ENCODE results near the gene DOCK9. TPM values are rescaled to one million over a fixed set of nuclear protein-coding genes. Genes with fewer than 3 reads are reported as not detected.

Gene DOCK9
- total RNA-seq, 1 experiment from 2014 or later, result 31.7 TPM

DNA sequence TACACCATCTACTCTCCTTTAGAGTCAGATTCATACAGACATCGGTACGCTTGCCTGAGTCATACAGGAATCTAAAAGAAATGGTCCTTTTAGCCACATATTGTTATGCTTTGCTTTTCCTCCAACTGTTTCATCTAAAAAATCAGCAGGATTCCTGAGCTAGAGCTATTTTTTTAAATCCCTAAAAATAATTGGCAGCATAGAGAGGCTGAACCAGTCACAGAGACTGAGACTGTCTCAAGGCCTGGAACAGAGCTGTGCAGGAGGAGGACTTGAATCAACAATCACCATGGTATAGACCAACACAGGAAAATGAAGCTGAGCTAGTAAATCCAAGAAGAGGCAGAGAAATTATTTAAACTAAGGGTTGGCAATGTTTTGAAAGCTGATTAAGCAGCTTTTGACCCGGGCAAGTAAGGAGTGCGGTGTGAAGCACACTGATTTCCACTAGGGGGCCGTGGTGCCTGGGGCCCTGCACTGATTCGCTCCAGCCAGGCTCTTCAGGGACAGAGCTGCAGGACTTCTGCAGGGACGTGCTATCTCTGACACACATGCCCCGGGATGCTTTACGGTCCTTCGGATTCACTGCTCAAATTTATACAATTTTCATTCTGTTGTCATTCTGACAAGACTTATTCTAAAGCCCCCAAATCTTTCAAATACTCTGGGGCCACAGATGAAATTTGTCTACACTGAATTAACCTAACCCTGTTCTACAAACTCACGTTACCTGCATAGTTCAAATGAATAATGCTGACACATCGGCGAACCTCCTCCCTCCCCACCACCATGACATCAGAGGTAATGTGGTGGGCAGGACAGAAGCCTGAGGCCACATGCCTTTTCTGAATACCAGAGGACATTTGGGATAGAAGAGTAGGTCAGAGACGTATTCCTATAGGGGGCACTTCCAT lies 137.8 kb downstream of the DOCK9 start:
- CTCF ChIA-PET, result interaction anchor here (0.6 to 0.9 kb wide), 6 partner anchors 49 to 361 kb away, joined by 3 to 5 read pairs (median 4); no protein-coding TSS in a partner anchor
- TF ChIP-seq, protein P1, sequence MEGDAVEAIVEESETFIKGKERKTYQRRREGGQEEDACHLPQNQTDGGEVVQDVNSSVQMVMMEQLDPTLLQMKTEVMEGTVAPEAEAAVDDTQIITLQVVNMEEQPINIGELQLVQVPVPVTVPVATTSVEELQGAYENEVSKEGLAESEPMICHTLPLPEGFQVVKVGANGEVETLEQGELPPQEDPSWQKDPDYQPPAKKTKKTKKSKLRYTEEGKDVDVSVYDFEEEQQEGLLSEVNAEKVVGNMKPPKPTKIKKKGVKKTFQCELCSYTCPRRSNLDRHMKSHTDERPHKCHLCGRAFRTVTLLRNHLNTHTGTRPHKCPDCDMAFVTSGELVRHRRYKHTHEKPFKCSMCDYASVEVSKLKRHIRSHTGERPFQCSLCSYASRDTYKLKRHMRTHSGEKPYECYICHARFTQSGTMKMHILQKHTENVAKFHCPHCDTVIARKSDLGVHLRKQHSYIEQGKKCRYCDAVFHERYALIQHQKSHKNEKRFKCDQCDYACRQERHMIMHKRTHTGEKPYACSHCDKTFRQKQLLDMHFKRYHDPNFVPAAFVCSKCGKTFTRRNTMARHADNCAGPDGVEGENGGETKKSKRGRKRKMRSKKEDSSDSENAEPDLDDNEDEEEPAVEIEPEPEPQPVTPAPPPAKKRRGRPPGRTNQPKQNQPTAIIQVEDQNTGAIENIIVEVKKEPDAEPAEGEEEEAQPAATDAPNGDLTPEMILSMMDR (conservative IDR thresholded peaks at IDR 0.05; ENCODE audit: low read depth, low read length), result peak; percentile 74
- TF ChIP-seq EZH2 (IDR thresholded peaks at IDR 0.05; ENCODE audit: low read length, unreplicated experiment), result no peak
- no peak overlapping the region for H3K4me3 ChIP-seq (ENCODE audit: low read length)
- DNase-seq (peak; percentile 68), ATAC-seq (peak; percentile 96)
- H3K27me3 ChIP-seq (ENCODE audit: low read length), result no peaks in the 10 kb centered on the region
- H3K9me3 ChIP-seq (ENCODE audit: low read length), result no peaks in the 10 kb centered on the region
- H3F3A ChIP-seq (ENCODE audit: low read length, unreplicated experiment), result no peaks in the 10 kb centered on the region
- H3K27ac ChIP-seq (ENCODE audit: low read length), result no peak overlapping the region; the same call in 1 of the 2 replicates
- H3K4me1 ChIP-seq (ENCODE audit: insufficient read depth, low read length), result peaks cover 5% of the 10 kb centered on the region
- H3K9ac ChIP-seq (ENCODE audit: low read length), result no peak overlapping the region
- BruUV-seq (replicated peaks), result no TSS peak
- no peaks in the 10 kb centered on the region for H4K20me1 ChIP-seq (ENCODE audit: low read length)
- no peaks in the 10 kb centered on the region for H3K79me2 ChIP-seq (ENCODE audit: low read length)
- H3K9me2 ChIP-seq (replicated peaks; ENCODE audit: low read length), result no peaks in the 10 kb centered on the region
- H3K4me2 ChIP-seq (ENCODE audit: low read length), result peak overlapping the region; percentile 42
- intact Hi-C loops (cut with micrococcal nuclease), result loop anchor here (1.0 to 10.0 kb wide), 2 partner anchors 193 to 265 kb away; partner anchors contain the start of gene STK24
- POLR2A ChIA-PET (ENCODE audit: unreplicated experiment), result no interaction called here
- no peaks in the 10 kb centered on the region for H3K36me3 ChIP-seq (ENCODE audit: low read depth, low read length)
- H2AFZ ChIP-seq (ENCODE audit: low read length), result no peak overlapping the region

DNA sequence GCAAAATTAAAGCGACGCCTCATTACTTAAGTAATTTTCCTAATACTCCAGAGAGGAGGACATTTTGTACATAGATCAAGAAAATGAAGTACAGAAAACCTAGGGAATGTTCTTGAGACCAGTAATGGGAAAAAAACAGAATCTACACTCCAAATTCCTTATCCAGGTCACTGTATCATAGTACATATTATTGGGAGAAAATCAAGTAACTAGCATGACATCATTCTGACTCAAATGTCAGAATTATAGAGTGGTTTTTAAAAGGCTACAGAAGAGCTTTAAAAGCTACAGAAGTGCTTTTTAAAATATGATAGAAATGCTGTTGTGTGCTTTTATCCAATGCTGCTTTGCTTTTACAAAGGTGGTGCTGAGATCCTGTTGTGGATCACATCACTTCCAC lies 139.1 kb downstream of the DOCK9 start:
- no peaks in the 10 kb centered on the region for H3K36me3 ChIP-seq (ENCODE audit: low read depth, low read length)
- DNase-seq (no peak), ATAC-seq (0 out of 2 replicates have a peak, but pooled peaks have one; percentile 20)
- H3K4me2 ChIP-seq (ENCODE audit: low read length), result no peak overlapping the region
- POLR2A ChIA-PET (ENCODE audit: unreplicated experiment), result no interaction called here
- no peak overlapping the region for H2AFZ ChIP-seq (ENCODE audit: low read length)
- no peak overlapping the region for H3K9ac ChIP-seq (ENCODE audit: low read length)
- no peaks in the 10 kb centered on the region for H3K9me2 ChIP-seq (replicated peaks; ENCODE audit: low read length)
- no peak overlapping the region for H3K4me3 ChIP-seq (ENCODE audit: low read length)
- H3K27ac ChIP-seq (ENCODE audit: low read length), result no peak overlapping the region
- peaks cover 5% of the 10 kb centered on the region for H3K4me1 ChIP-seq (ENCODE audit: insufficient read depth, low read length)
- CTCF ChIA-PET, result no interaction called here
- intact Hi-C loops (cut with micrococcal nuclease), result no loop called here
- H3K9me3 ChIP-seq (ENCODE audit: low read length), result no peaks in the 10 kb centered on the region
- no peaks in the 10 kb centered on the region for H3K27me3 ChIP-seq (ENCODE audit: low read length)
- no peaks in the 10 kb centered on the region for H3K79me2 ChIP-seq (ENCODE audit: low read length)
- no TSS peak for BruUV-seq (replicated peaks)
- H3F3A ChIP-seq (ENCODE audit: low read length, unreplicated experiment), result no peaks in the 10 kb centered on the region
- H4K20me1 ChIP-seq (ENCODE audit: low read length), result no peaks in the 10 kb centered on the region
- TF ChIP-seq EZH2phosphoT487 (IDR thresholded peaks at IDR 0.05; ENCODE audit: borderline replicate concordance, low read length), result no peak
- TF ChIP-seq, protein P1 (conservative IDR thresholded peaks at IDR 0.05; ENCODE audit: low read depth, low read length), result no peak
- no peak for TF ChIP-seq EZH2 (IDR thresholded peaks at IDR 0.05; ENCODE audit: low read length, unreplicated experiment)

DNA sequence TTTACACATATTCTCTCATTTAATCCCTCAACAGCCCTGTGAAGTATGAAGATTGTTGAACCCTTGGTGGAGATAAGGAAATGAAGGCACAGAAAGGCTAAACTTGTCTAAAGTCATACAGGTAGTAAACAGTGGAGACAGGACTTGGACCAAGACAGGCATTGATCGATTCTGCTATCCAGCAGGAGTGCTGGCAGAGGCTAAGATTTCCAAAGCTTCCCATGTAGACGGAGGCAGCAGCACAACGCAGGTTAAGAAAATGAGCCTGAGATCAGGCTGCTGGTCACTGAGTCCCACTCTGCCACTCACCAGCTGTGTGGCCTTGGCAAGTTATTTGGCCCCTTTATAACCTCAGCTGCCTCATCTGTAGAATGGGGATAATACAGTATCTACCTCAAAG lies 140.0 kb downstream of the DOCK9 start:
- Histone ChIP-seq H3F3A (ENCODE audit: low read length, unreplicated experiment) (no peaks in the 10 kb centered on the region), H3K9ac (ENCODE audit: low read length) (no peak overlapping the region), H3K9me2 (replicated peaks; ENCODE audit: low read length) (no peaks in the 10 kb centered on the region), H2AFZ (ENCODE audit: low read length) (no peak overlapping the region), H3K4me3 (ENCODE audit: low read length) (no peak overlapping the region), H3K27ac (ENCODE audit: low read length) (no peak overlapping the region), H3K4me1 (ENCODE audit: insufficient read depth, low read length) (peaks cover 5% of the 10 kb centered on the region), H3K27me3 (ENCODE audit: low read length) (no peaks in the 10 kb centered on the region), H3K36me3 (ENCODE audit: low read depth, low read length) (no peaks in the 10 kb centered on the region), H3K79me2 (ENCODE audit: low read length) (no peaks in the 10 kb centered on the region), H4K20me1 (ENCODE audit: low read length) (no peaks in the 10 kb centered on the region), H3K4me2 (ENCODE audit: low read length) (no peak overlapping the region), H3K9me3 (ENCODE audit: low read length) (no peaks in the 10 kb centered on the region)
- no TSS peak for BruUV-seq (replicated peaks)
- ChIA-PET CTCF (no interaction called here), POLR2A (ENCODE audit: unreplicated experiment) (no interaction called here)
- intact Hi-C loops (cut with micrococcal nuclease), result no loop called here
- TF ChIP-seq EZH2 (IDR thresholded peaks at IDR 0.05; ENCODE audit: low read length, unreplicated experiment), result no peak
- TF ChIP-seq EZH2phosphoT487 (IDR thresholded peaks at IDR 0.05; ENCODE audit: borderline replicate concordance, low read length), result no peak
- TF ChIP-seq, protein P1 (conservative IDR thresholded peaks at IDR 0.05; ENCODE audit: low read depth, low read length), result no peak
- no peak for DNase-seq
- no peak for ATAC-seq
